Esophagus muscularis mucosa (tissue), 4 donors: Measurements from ENCODE around the gene ARHGAP40. TPM values are rescaled to one million over a fixed set of nuclear protein-coding genes. Genes with fewer than 3 reads are reported as not detected.

Source experiments
- DNase-seq: peaks from one replicate; pipeline ENCODE4 v3.0.0-alpha.2; 2017; ENCODE audit errors: extremely low spot score
- H3K27ac ChIP-seq, 4 donors: fragments of 200-600 bp; sonication (generic); replicated peaks in 1 of 4; 1 replicate in 3 of 4; 2 replicates in 1 of 4; pipeline ENCODE4 v1.5.1; 2016 to 2019; ENCODE audit warnings: mild to moderate bottlenecking in 1 of 4
- H3K27me3 ChIP-seq, 4 donors: fragments of 200-600 bp; sonication (generic); one replicate each; pipeline versions ENCODE4 v1.5.1 to v1.6.0; 2016 to 2019
- H3K36me3 ChIP-seq, 4 donors: fragments of 200-600 bp; sonication (generic); one replicate each; pipeline ENCODE4 v1.5.1; 2016 to 2019
- H3K4me1 ChIP-seq, 4 donors: fragments of 200-600 bp; sonication (generic); one replicate each; pipeline ENCODE4 v1.5.1; 2016 to 2019
- H3K4me3 ChIP-seq, 4 donors: fragments of 200-600 bp; sonication (generic); 1 replicate in 2 of 4; 2 replicates in 2 of 4; pipeline ENCODE4 v1.5.1; 2016 to 2019; ENCODE audit warnings: mild to moderate bottlenecking in 4 of 4, moderate library complexity in 1 of 4
- H3K9me3 ChIP-seq, 4 donors: fragments of 200-600 bp; sonication (generic); 1 replicate in 3 of 4; 2 replicates in 1 of 4; pipeline ENCODE4 v1.5.1; 2016 to 2019
- EP300 ChIP-seq: sonication (generic); formaldehyde crosslinking; IDR thresholded peaks from one replicate; pipeline ENCODE4 v1.6.1; 2017; ENCODE audit warnings: antibody characterized with exemption
- POLR2A ChIP-seq: fragments of 450-650 bp; IDR thresholded peaks from one replicate; pipeline ENCODE4 v1.6.1; 2017; ENCODE audit warnings: antibody characterized with exemption, moderate library complexity, mild to moderate bottlenecking, low read depth
- POLR2AphosphoS5 ChIP-seq, 2 donors: sonication (generic); formaldehyde crosslinking; IDR thresholded peaks; one replicate each; pipeline ENCODE4 v1.6.1; 2017; ENCODE audit warnings: antibody characterized with exemption in 2 of 2
- WGBS: methylation state at CpG from one replicate; pipeline ENCODE4 v1.1.5; 2018; 5-methylcytosine and 5-hydroxymethylcytosine counted together
- intact Hi-C: fragments of 100-400 bp; cut with DNase I; formaldehyde crosslinking; loops from one replicate; pipeline ENCODE4 v1.15.1; 2023
- total RNA-seq, 4 donors: library from RNA; depleted of rRNA; stranded (reverse); fragments of >200 nt; gene quantifications; one replicate each; pipeline versions ENCODE4 v1.1.0 to v1.2.1, GENCODE V29; 2016
- TF ChIP-seq, protein P1 (sequence below), 3 experiments: fragments of 200-600 bp in 2 of 3; fragments of 450-650 bp in 1 of 3; sonication (generic) in 2 of 3; IDR thresholded peaks; one replicate each; pipeline ENCODE4 v1.5.1; 2017 to 2019; ENCODE audit warnings: antibody characterized with exemption in 3 of 3, mild to moderate bottlenecking in 2 of 3, moderate library complexity in 1 of 3

ARHGAP40 gene
- total RNA-seq, 4 donors from 2014 or later = 0.42 TPM; not detected in 3

- no peaks in the 10 kb centered on the region for H3K9me3 ChIP-seq
- H3K4me3 ChIP-seq = no peak overlapping the region
- peaks cover 10 to 11% (median 10%) of the 10 kb centered on the region in 4 donors for H3K4me1 ChIP-seq
- H3K36me3 ChIP-seq = no peaks in the 10 kb centered on the region
- no peak for DNase-seq
- intact Hi-C loops = no loop called here
- TF ChIP-seq, protein P1, sequence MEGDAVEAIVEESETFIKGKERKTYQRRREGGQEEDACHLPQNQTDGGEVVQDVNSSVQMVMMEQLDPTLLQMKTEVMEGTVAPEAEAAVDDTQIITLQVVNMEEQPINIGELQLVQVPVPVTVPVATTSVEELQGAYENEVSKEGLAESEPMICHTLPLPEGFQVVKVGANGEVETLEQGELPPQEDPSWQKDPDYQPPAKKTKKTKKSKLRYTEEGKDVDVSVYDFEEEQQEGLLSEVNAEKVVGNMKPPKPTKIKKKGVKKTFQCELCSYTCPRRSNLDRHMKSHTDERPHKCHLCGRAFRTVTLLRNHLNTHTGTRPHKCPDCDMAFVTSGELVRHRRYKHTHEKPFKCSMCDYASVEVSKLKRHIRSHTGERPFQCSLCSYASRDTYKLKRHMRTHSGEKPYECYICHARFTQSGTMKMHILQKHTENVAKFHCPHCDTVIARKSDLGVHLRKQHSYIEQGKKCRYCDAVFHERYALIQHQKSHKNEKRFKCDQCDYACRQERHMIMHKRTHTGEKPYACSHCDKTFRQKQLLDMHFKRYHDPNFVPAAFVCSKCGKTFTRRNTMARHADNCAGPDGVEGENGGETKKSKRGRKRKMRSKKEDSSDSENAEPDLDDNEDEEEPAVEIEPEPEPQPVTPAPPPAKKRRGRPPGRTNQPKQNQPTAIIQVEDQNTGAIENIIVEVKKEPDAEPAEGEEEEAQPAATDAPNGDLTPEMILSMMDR (IDR thresholded peaks at IDR 0.05) = no peak
- TF ChIP-seq POLR2A = no peak
- TF ChIP-seq EP300 = no peak
- no peak for TF ChIP-seq POLR2AphosphoS5 (IDR thresholded peaks at IDR 0.05)
- 87% methylated on average over 2 of the region's 2 CpGs for WGBS
- H3K27ac ChIP-seq = no peak overlapping the region
- H3K27me3 ChIP-seq = peaks cover 3 to 70% (median 17%) of the 10 kb centered on the region in 4 donors
These were observed 40.9 kb downstream of the ARHGAP40 start for GRCh38 chr20:38642498-38642897.

- no peaks in the 10 kb centered on the region for H3K36me3 ChIP-seq
- intact Hi-C loops = loop anchor here (5.0 kb wide), 2 partner anchors 88 to 248 kb away; no protein-coding TSS in a partner anchor
- H3K4me1 ChIP-seq = peaks cover 10 to 11% (median 10%) of the 10 kb centered on the region in 4 donors
- DNase-seq = no peak
- H3K9me3 ChIP-seq = no peaks in the 10 kb centered on the region
- H3K27ac ChIP-seq = no peak overlapping the region
- no peak overlapping the region for H3K4me3 ChIP-seq
- no peak for TF ChIP-seq POLR2A
- TF ChIP-seq POLR2AphosphoS5 (IDR thresholded peaks at IDR 0.05) = no peak
- no peak for TF ChIP-seq EP300
- TF ChIP-seq, protein P1 (IDR thresholded peaks at IDR 0.05) = no peak
- peaks cover 3 to 93% (median 17%) of the 10 kb centered on the region in 4 donors for H3K27me3 ChIP-seq
- 44% methylated on average over 4 of the region's 4 CpGs for WGBS
These were observed 43.1 kb downstream of the ARHGAP40 start for GRCh38 chr20:38644588-38645260.

- DNase-seq = no peak
- Histone ChIP-seq H3K4me3 (no peak overlapping the region), H3K9me3 (no peaks in the 10 kb centered on the region), H3K27ac (no peak overlapping the region), H3K4me1 (peaks cover 10 to 11% (median 10%) of the 10 kb centered on the region in 4 donors), H3K36me3 (no peaks in the 10 kb centered on the region), H3K27me3 (peaks cover 3 to 97% (median 18%) of the 10 kb centered on the region in 4 donors)
- WGBS = 48% methylated on average over 5 of the region's 5 CpGs
- intact Hi-C loops = loop anchor here (5.0 kb wide), 2 partner anchors 87 to 247 kb away; no protein-coding TSS in a partner anchor
- TF ChIP-seq, protein P1 (IDR thresholded peaks at IDR 0.05) = no peak
- TF ChIP-seq POLR2AphosphoS5 (IDR thresholded peaks at IDR 0.05) = no peak
- no peak for TF ChIP-seq EP300
- TF ChIP-seq POLR2A = no peak
These were observed 43.7 kb downstream of the ARHGAP40 start for GRCh38 chr20:38645351-38645750.

DNA sequence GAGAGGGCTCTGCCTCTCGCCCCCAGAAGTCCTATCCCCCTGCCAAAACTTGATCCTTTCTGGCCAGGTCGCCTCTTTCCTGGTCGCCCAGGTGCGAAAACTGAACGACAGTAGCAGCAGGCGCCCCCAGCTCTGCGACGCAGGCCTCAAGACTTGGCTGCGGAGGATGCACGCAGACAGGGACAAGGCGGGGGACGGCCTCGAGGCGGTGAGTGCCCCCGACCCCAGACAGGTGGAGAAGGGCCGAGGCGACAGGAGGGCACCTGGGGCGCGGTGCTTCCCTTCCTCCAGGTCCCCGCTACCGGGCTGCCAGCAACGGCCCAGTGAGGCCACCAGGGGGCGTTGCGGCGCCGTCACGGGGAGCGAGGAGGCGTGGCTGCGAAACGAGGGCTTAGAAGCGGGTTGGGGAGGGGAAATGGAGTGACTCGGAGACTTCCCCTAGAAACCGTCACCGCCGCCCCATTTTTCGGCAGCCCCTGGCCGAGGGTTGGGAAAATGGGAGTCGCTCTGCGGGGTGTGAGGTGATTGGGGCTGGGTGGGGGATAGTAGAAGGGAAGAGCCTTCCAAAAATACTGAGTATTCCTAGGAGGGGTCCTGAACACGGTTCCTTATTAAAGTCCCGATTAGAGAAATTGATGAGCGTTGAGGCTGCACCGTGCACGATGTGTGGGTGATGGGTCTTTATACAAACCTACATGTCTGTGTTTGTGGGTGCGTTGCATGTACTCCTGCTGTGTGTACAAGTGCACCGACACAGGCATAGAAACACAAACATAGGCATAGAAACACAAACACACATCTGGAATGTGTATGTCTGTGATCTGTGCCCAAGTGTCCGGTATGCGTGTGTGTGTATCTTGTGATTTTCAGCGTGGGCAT, 44.6 kb downstream of the ARHGAP40 start:
- H3K27me3 ChIP-seq = peaks cover 3 to 97% (median 18%) of the 10 kb centered on the region in 4 donors
- H3K4me3 ChIP-seq = peak overlapping the region; percentile 18 to 47 (median 31)
- 8% methylated on average over 16 of the region's 50 CpGs for WGBS

More for the DNA sequence above, 44.6 kb downstream of the ARHGAP40 start:
- Histone ChIP-seq H3K9me3 (no peaks in the 10 kb centered on the region), H3K27ac (no peak overlapping the region), H3K36me3 (no peaks in the 10 kb centered on the region), H3K4me1 (peaks cover 10 to 11% (median 10%) of the 10 kb centered on the region in 4 donors)
- intact Hi-C loops = loop anchor here (2.0 to 5.0 kb wide), 3 partner anchors 86 to 246 kb away; no protein-coding TSS in a partner anchor
- peak; percentile 93 for DNase-seq
- TF ChIP-seq EP300 (no peak), POLR2A (no peak)
- TF ChIP-seq, protein P1 (IDR thresholded peaks at IDR 0.05) = peak; percentile 92 to 94 (median 92)
